ENCODE data around the gene NSUN6.
"Not testable (repeated sequence)": the region's sequence is repeated elsewhere in the genome, so short reads cannot be mapped to it uniquely, and the experiment has no call there.

The NSUN6 gene

DNA sequence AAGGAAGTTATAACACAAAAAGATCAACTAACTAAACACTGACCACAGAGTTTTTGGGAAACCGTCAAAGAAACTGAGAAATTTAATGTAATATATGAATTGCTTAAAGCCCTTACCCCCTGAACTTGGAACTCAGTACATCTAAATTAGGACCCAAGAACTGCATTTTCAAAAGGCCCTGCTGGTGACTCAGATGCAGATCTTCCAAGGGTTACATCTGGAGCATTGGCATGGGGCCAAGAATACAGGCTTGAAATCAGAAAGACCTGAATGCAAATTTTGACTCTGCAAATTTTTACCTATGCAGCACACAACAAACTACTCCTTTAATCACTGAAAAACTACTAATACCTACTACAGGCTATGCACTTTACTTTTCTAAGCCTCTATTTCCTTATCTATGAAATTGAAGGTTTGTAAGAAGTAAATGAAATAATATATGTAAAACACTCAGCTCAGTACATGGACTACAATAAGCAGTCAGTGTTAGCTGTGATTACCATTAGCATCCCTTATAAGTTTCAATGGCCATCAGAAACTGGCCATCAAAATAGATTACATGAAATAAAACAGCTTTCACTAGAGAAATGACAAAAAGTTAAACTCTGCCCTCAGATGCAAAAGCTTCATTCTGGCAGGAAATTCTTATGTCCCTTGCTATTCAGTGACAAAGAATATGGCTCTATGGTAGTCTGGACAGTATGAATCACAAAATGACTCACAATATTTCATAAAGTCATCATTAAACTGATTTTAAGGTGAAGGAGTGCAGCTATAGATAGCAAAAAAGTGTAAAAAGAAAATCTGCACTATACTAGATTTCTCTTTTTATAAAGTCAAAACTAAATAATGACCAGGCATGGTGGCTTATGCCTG lies 43.6 kb downstream of the NSUN6 start:
- DNase-seq = no peak

GRCh38 chr10:18606051-18606695 lies 45.2 kb downstream of the NSUN6 start:
- no peak for DNase-seq

- no peak for DNase-seq
These were observed 50.1 kb downstream of the NSUN6 start for GRCh38 chr10:18601321-18601720.

- no peak for DNase-seq
These were observed 52.0 kb downstream of the NSUN6 start for GRCh38 chr10:18599392-18599791.

GRCh38 chr10:18594574-18595156 lies 56.7 kb downstream of the NSUN6 start:
- no peak for DNase-seq

GRCh38 chr10:18591141-18591540 lies 60.2 kb downstream of the NSUN6 start:
- not testable (repeated sequence) for DNase-seq

DNA sequence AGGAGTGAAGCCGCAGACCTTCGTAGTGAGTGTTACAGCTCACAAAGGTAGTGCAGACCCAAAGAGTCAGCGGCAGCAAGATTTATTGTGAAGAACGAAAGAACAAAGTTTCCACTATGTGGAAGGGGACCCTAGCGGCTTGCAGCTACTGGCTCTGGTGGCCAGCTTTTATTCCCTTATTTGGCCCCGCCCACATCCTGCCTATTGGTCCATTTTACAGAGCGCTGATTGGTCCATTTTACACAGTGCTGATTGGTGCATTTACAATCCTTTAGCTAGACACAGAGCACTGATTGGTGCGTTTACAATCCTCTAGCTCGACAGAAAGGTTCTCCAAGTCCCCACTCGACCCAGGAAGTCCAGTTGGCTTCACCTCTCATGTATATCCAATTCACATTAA lies 64.8 kb downstream of the NSUN6 start:
- DNase-seq = not testable (repeated sequence)

- no peak for DNase-seq
These were observed 67.7 kb downstream of the NSUN6 start for GRCh38 chr10:18583575-18584270.

DNA sequence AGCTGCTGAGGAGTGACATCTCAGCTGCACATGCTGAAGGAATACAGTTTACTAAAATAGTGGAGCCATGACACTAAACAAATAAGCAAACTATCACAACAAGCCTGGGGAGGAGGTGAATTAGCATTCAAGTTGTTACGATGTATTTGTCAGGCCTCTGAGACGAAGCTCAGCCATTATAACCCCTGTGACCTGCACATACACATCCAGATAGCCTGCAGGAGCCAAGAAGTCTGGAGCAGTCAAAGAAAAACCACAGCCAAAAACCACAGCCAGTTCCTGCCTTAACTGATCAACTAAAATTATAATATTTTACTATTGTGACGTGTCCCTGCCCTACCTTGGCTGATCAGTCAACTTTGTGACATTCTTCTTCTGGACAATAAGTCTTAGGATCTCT lies 68.6 kb downstream of the NSUN6 start:
- DNase-seq = no peak

- no peak for DNase-seq
These were observed 73.3 kb downstream of the NSUN6 start for GRCh38 chr10:18577823-18578685.

- DNase-seq = no peak
These were observed 74.8 kb downstream of the NSUN6 start for GRCh38 chr10:18576586-18576985.

- no peak for DNase-seq
These were observed 78.3 kb downstream of the NSUN6 start for GRCh38 chr10:18572959-18573561.

GRCh38 chr10:18571780-18572179 lies 79.6 kb downstream of the NSUN6 start:
- DNase-seq = no peak

DNA sequence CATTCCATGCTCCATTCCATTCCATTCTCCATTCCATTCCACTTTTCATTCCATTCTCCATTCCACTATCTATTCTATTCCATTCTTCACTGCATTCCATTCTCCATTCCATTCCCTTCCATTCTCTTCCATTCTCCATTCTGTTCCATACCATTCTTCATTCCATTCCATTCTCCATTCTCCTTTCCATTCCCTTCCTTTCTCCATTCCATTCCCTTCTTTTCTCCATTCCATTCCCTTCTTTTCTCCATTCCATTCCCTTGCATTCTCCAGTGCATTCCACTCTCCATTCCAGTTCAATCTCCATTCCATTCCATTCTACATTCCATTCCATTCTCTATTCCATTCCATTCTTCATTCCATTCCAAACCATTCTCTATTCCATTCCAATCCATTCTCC lies 80.3 kb downstream of the NSUN6 start:
- no peak for DNase-seq

GRCh38 chr10:18570386-18570785 lies 81.0 kb downstream of the NSUN6 start:
- DNase-seq = not testable (repeated sequence)

GRCh38 chr10:18567343-18567856 lies 84.0 kb downstream of the NSUN6 start:
- DNase-seq = no peak

GRCh38 chr10:18566177-18566576 lies 85.2 kb downstream of the NSUN6 start:
- DNase-seq = no peak

DNA sequence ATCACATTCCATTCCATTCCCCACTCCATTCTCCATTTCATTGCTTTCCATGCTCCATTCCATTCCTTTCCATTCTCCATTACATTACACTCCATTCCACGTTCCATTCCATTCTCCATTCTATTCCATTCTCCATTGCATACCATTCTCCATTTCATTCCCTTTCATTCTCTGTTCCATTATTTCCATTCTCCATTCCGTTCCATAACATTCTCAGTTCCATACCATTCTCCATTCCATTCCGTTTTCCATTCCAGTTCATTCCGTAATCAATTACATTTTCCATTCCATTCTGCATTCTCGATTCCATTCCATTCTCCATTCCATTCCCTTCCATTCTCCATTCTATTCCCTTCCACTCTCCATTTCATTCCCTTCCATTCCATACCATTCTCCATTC lies 86.4 kb downstream of the NSUN6 start:
- DNase-seq = no peak

DNA sequence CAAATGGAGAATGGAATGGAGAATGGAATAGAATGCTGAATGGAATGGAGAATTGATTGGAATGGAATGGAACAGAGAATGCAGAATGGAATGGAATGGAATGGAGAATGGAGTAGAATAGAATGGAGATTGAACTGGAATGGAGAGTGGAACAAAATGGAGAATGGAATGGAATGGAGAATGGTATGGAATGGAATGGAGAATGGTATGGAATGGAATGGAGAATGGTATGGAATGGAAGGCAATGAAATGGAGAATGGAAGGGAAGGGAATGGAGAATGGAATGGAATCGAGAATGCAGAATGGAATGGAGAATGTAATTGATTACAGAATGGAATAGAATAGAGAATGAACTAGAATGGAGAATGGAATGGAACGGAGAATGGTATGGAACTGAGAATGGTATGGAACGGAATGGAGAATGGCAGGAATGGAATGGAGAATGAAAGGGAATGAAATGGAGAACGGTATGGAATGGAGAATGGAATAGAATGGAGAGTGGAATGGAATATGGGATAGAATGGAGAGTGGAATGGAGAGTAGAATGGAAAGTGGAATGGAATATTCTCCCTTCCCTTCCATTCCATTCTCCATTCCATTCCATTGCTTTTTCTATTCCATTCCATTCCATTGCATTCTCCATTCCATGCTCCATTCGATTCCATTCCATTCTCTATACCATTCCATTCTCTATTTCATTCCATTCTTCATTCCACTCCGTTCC lies 88.2 kb downstream of the NSUN6 start:
- DNase-seq = no peak

- no peak for DNase-seq
These were observed 89.4 kb downstream of the NSUN6 start for GRCh38 chr10:18561861-18562551.

Measured in activated effector memory CD4-positive, alpha-beta T cell treated with anti-CD3 and anti-CD28 coated beads, Interleukin-2, amount 50 U/mL, for 16 hours (primary cell).